SJSA1 (cell line): ENCODE data around the gene KLHL17. TPM values are rescaled to one million over a fixed set of nuclear protein-coding genes. Genes with fewer than 3 reads are reported as not detected.

ENCODE experiments used
- DNase-seq, 2 experiments: peaks; one replicate each; pipeline ENCODE4 v3.0.0-alpha.2; 2015 to 2020; ENCODE audit warnings: low spot score in 2 of 2, low read depth in 1 of 2
- H3K27ac ChIP-seq: fragments of 250-450 bp; sonication (Bioruptor Pico); 2 replicates; pipeline ENCODE4 v1.5.1; 2020; ENCODE audit warnings: mild to moderate bottlenecking, moderate library complexity
- H3K27me3 ChIP-seq: fragments of 250-450 bp; sonication (Bioruptor Pico); replicated peaks from 2 replicates; pipeline ENCODE4 v1.5.1; 2020; ENCODE audit warnings: mild to moderate bottlenecking, moderate library complexity
- H3K36me3 ChIP-seq: fragments of 250-450 bp; sonication (Bioruptor Pico); 2 replicates; pipeline ENCODE4 v1.5.1; 2020; ENCODE audit warnings: mild to moderate bottlenecking
- H3K4me1 ChIP-seq: fragments of 250-450 bp; sonication (Bioruptor Pico); replicated peaks from 2 replicates; pipeline ENCODE4 v1.6.1; 2021; ENCODE audit warnings: mild to moderate bottlenecking
- H3K4me3 ChIP-seq: fragments of 250-450 bp; sonication (Bioruptor Pico); 2 replicates; pipeline ENCODE4 v1.5.1; 2020; ENCODE audit warnings: mild to moderate bottlenecking
- H3K9me3 ChIP-seq: fragments of 250-450 bp; sonication (Bioruptor Pico); replicated peaks from 2 replicates; pipeline ENCODE4 v1.5.1; 2020; ENCODE audit warnings: mild to moderate bottlenecking
- total RNA-seq: library from RNA; depleted of rRNA; stranded (reverse); fragments of >200 nt; shearing (Covaris generic); gene quantifications from 2 replicates; pipeline ENCODE4 v1.2.3, GENCODE V29; 2014

KLHL17 gene
- total RNA-seq, 1 experiment from 2014 or later = 7.2 TPM

- H3K27me3 ChIP-seq = no peaks in the 10 kb centered on the region
- no peak for DNase-seq
- peaks cover 58% of the 10 kb centered on the region for H3K4me1 ChIP-seq
- peaks cover 5% of the 10 kb centered on the region for H3K9me3 ChIP-seq
- no peak overlapping the region for H3K27ac ChIP-seq
- H3K4me3 ChIP-seq = no peak overlapping the region
- peaks cover 47% of the 10 kb centered on the region for H3K36me3 ChIP-seq
Observed at GRCh38 chr1:936348-937264, 23.8 kb upstream of the KLHL17 start.

- no peaks in the 10 kb centered on the region for H3K27me3 ChIP-seq
- peaks cover 64% of the 10 kb centered on the region for H3K4me1 ChIP-seq
- DNase-seq = no peak
- peak overlapping the region; percentile 25; the same call in 1 of the 2 replicates for H3K27ac ChIP-seq
- H3K36me3 ChIP-seq = peaks cover 49% of the 10 kb centered on the region
- H3K4me3 ChIP-seq = no peak overlapping the region; the same call in 1 of the 2 replicates
- H3K9me3 ChIP-seq = peaks cover 5% of the 10 kb centered on the region
Observed at GRCh38 chr1:937521-937920, 22.9 kb upstream of the KLHL17 start.

- H3K27me3 ChIP-seq = no peaks in the 10 kb centered on the region
- peak overlapping the region; percentile 25; the same call in 1 of the 2 replicates for H3K27ac ChIP-seq
- peaks cover 70% of the 10 kb centered on the region for H3K4me1 ChIP-seq
- H3K4me3 ChIP-seq = peak overlapping the region; percentile 63
- DNase-seq = peak; percentile 96 to 98
- H3K36me3 ChIP-seq = peaks cover 52% of the 10 kb centered on the region
- H3K9me3 ChIP-seq = peaks cover 7% of the 10 kb centered on the region
Observed at GRCh38 chr1:938088-938683, 22.2 kb upstream of the KLHL17 start.

DNA sequence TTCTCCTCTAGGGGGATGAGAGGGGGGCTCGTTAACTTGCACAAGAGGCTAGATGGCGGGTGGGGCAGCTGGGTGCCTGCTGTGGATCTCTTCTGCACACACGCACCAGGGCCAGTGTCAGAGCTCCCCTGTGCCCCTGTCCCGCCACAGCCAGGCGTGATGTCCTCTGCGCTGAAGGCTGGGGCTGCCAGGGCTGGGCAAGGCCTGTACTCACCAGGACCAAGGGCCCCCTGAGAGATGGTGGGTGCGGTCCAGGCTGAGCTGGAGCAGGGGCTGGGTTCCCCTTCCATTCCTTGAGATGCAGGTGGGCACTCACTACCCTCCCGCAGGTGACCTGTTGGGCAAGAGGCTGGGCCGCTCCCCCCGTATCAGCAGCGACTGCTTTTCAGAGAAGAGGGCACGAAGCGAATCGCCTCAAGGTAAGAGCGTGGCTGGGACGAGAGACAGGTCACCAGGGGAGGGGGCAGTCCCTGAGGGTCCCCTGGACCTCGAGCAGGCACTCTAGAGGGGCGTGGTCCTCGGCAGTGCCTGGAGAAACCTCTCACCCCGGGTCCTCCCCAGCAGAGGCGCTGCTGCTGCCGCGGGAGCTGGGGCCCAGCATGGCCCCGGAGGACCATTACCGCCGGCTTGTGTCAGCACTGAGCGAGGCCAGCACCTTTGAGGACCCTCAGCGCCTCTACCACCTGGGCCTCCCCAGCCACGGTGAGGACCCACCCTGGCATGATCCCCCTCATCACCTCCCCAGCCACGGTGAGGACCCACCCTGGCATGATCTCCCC is 21.5 kb upstream of the KLHL17 start:
- no peak for DNase-seq
- Histone ChIP-seq H3K36me3 (peaks cover 57% of the 10 kb centered on the region), H3K27ac (peak overlapping the region; percentile 32), H3K9me3 (peaks cover 9% of the 10 kb centered on the region), H3K4me3 (peak overlapping the region; percentile 63), H3K4me1 (peaks cover 78% of the 10 kb centered on the region), H3K27me3 (no peaks in the 10 kb centered on the region)

- peak overlapping the region; percentile 32 for H3K27ac ChIP-seq
Observed at GRCh38 chr1:939511-940106, 20.8 kb upstream of the KLHL17 start.

DNA sequence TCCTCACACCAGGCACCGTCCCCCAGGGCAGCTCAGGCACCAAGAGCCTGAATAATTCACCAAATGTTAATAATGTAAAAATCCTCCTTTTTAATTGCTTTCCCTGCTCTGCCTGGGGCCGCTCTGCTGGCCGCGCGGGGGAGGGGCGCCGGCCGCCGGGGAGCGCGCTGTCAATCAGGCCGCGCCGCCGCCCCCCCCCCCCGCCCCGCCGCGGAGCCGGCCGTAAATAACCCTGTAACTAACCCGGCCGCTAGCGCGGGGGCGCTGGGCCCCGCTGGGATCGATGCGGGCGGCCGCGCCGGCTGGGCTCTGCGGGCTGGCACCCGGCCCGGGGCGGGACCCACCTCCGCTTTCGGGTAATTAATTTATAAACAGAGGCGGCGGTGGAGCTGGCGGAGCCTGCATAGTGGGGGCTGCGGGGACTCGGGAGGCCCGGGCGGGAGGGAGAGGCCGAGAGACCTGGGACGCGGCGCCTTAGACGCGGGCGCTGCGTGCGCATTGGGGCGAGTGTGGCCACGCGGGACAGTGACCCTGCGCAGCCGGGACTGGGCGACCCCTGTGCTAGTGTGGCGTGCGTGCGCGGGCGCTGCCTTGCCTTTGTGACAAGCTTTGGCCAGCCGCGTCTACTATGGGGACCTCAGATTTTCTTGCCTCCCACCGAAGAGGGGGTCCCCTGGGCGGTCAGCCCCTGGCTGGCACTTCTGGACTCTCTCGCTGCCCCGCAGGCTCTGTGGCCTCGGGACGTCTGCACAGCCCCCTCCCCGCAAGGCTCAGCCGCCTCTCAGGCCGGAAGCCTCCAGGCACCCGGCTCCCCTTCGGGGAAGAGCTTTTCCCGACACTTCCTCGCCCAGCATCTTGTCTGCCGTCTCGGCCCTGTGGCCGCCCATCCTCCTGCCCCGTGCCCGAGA is 20.0 kb upstream of the KLHL17 start:
- Histone ChIP-seq H3K36me3 (peaks cover 72% of the 10 kb centered on the region), H3K4me3 (peak overlapping the region; percentile 63)
- peak; percentile 92 to 96 for DNase-seq

More at GRCh38 chr1:939511-940106, 20.8 kb upstream of the KLHL17 start:
- Histone ChIP-seq H3K9me3 (peaks cover 10% of the 10 kb centered on the region), H3K4me3 (peak overlapping the region; percentile 63), H3K27me3 (no peaks in the 10 kb centered on the region), H3K4me1 (peaks cover 85% of the 10 kb centered on the region), H3K36me3 (peaks cover 65% of the 10 kb centered on the region)
- DNase-seq = peak in 1 of 2 experiments; percentile 67

DNA sequence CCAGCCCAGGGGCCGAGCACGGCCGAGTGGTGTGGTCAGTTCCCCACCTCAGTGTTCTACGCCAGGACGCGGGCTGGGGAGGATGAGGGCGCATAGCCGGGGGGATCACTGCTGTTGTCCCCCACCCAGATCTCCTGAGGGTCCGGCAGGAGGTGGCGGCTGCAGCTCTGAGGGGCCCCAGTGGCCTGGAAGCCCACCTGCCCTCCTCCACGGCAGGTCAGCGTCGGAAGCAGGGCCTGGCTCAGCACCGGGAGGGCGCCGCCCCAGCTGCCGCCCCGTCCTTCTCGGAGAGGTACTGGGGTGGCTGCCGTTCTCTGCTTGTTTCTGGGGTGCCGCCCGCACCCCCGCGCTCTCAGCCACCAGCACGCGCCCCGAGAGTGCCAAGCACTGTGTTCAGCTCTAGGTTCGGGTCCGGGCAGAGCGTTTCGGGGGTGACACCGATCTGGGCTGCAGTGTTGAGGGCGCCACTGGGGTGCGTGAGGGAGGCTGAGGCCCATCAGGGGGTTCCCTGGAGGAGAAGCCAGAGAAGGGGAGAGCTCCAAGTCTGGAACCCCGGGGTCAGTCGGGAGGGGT is 19.3 kb upstream of the KLHL17 start:
- Histone ChIP-seq H3K27me3 (no peaks in the 10 kb centered on the region), H3K4me3 (peak overlapping the region; percentile 63), H3K27ac (peak overlapping the region; percentile 69), H3K9me3 (peaks cover 10% of the 10 kb centered on the region), H3K36me3 (peaks cover 79% of the 10 kb centered on the region), H3K4me1 (peaks cover 78% of the 10 kb centered on the region)
- no peak for DNase-seq

More for the DNA sequence above, 20.0 kb upstream of the KLHL17 start:
- Histone ChIP-seq H3K27me3 (no peaks in the 10 kb centered on the region), H3K27ac (peak overlapping the region; percentile 69), H3K4me1 (peaks cover 85% of the 10 kb centered on the region), H3K9me3 (peaks cover 10% of the 10 kb centered on the region)

GRCh38 chr1:941588-942383 is 18.6 kb upstream of the KLHL17 start:
- peak overlapping the region; percentile 63 for H3K4me3 ChIP-seq
- peaks cover 73% of the 10 kb centered on the region for H3K4me1 ChIP-seq
- peaks cover 10% of the 10 kb centered on the region for H3K9me3 ChIP-seq
- peaks cover 82% of the 10 kb centered on the region for H3K36me3 ChIP-seq
- peak; percentile 98 to 99 for DNase-seq
- no peaks in the 10 kb centered on the region for H3K27me3 ChIP-seq
- H3K27ac ChIP-seq = peak overlapping the region; percentile 89

DNA sequence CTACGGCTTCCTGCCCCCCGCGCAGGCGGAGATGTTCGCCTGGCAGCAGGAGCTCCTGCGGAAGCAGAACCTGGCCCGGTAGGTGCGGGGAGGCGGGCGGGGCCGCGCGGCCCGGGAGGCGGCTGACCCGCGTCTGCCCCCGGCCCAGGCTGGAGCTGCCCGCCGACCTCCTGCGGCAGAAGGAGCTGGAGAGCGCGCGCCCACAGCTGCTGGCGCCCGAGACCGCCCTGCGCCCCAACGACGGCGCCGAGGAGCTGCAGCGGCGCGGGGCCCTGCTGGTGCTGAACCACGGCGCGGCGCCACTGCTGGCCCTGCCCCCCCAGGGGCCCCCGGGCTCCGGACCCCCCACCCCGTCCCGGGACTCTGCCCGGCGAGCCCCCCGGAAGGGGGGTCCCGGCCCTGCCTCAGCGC is 18.0 kb upstream of the KLHL17 start:
- Histone ChIP-seq H3K27me3 (no peaks in the 10 kb centered on the region), H3K4me1 (peaks cover 70% of the 10 kb centered on the region), H3K27ac (peak overlapping the region; percentile 89), H3K9me3 (peaks cover 10% of the 10 kb centered on the region), H3K4me3 (peak overlapping the region; percentile 63), H3K36me3 (peaks cover 85% of the 10 kb centered on the region)
- peak in 1 of 2 experiments; percentile 73 for DNase-seq

- Histone ChIP-seq H3K9me3 (peaks cover 10% of the 10 kb centered on the region), H3K36me3 (peaks cover 87% of the 10 kb centered on the region), H3K4me3 (peak overlapping the region; percentile 63), H3K4me1 (peaks cover 64% of the 10 kb centered on the region), H3K27ac (peak overlapping the region; percentile 89), H3K27me3 (no peaks in the 10 kb centered on the region)
- peak; percentile 96 to 99 for DNase-seq
Observed at GRCh38 chr1:942864-943533, 17.4 kb upstream of the KLHL17 start.
